D721Med (cell line): Measurements from ENCODE around the gene ABLIM1.

Experiments used
- DNase-seq: peaks from one replicate; pipeline ENCODE4 v3.0.0; 2011; ENCODE audit warnings: low spot score; ENCODE audit not compliant: insufficient read length
- FAIRE-seq: peaks from 2 replicates; lab custom pipeline; 2011; peaks lifted over from hg19 to GRCh38; lab: Jason Lieb, UNC
- CTCF ChIP-seq: IDR thresholded peaks from 2 replicates; pipeline ENCODE4 v1.5.1; 2012; ENCODE audit warnings: mild to moderate bottlenecking, control low read depth; ENCODE audit not compliant: insufficient read depth; ENCODE audit errors: missing control alignments

The ABLIM1 gene

GRCh38 chr10:114547514-114547913, 110.6 kb downstream of the ABLIM1 start:
- no peak for TF ChIP-seq CTCF
- no peak for FAIRE-seq

GRCh38 chr10:114547056-114547455, 111.0 kb downstream of the ABLIM1 start:
- no peak for TF ChIP-seq CTCF
- FAIRE-seq (no peak), DNase-seq (no peak)

More at GRCh38 chr10:114547514-114547913, 110.6 kb downstream of the ABLIM1 start:
- DNase-seq = no peak

GRCh38 chr10:114545819-114546218, 112.3 kb downstream of the ABLIM1 start:
- FAIRE-seq (no peak), DNase-seq (no peak)
- TF ChIP-seq CTCF = no peak

GRCh38 chr10:114545071-114545470, 113.0 kb downstream of the ABLIM1 start:
- FAIRE-seq (no peak), DNase-seq (no peak)
- no peak for TF ChIP-seq CTCF

GRCh38 chr10:114544045-114544659, 113.9 kb downstream of the ABLIM1 start:
- TF ChIP-seq CTCF = no peak
- DNase-seq = no peak
- FAIRE-seq = no peak

- FAIRE-seq (no peak), DNase-seq (no peak)
- TF ChIP-seq CTCF = no peak
Measured at GRCh38 chr10:114543456-114543855, 114.6 kb downstream of the ABLIM1 start.

GRCh38 chr10:114542373-114542772, 115.7 kb downstream of the ABLIM1 start:
- FAIRE-seq = no peak
- TF ChIP-seq CTCF = no peak
- no peak for DNase-seq
